ENCODE measurements around the gene SUPT20HL2. TPM values are rescaled to one million over a fixed set of nuclear protein-coding genes. Genes with fewer than 3 reads are reported as not detected.

Gene SUPT20HL2
- total RNA-seq, 1 experiment from 2014 or later: not detected

GRCh38 chrX:24340501-24340900, 26.6 kb upstream of the SUPT20HL2 start:
- H3K4me1 ChIP-seq (ENCODE audit: insufficient read depth, low read length): no peaks in the 10 kb centered on the region
- no CpG with 5 or more reads among the region's 2 CpGs for WGBS (ENCODE audit: extremely low coverage, insufficient read length, low lambda C conversion rate)
- H3K56ac ChIP-seq (ENCODE audit: insufficient read length, low read depth, low read length): no peak overlapping the region
- no peak overlapping the region for H4K5ac ChIP-seq (ENCODE audit: insufficient read length, low read depth, low read length)
- H3K4me3 Mint-ChIP-seq: no peak overlapping the region
- H3K27ac ChIP-seq (ENCODE audit: insufficient read length, low read depth, low read length): no peak overlapping the region
- no peak overlapping the region for H3K23ac ChIP-seq (ENCODE audit: insufficient read length, low read depth, low read length)
- no peak overlapping the region for H2BK15ac ChIP-seq (ENCODE audit: low read depth, low read length)
- H3K27me3 ChIP-seq (ENCODE audit: insufficient read depth, low read length): no peaks in the 10 kb centered on the region
- H3K27me3 Mint-ChIP-seq (ENCODE audit: low read depth): peaks cover 2% of the 10 kb centered on the region; the same call in 1 of the 2 replicates
- H3K9me3 Mint-ChIP-seq: no peaks in the 10 kb centered on the region
- no peak overlapping the region for H3K4ac ChIP-seq (ENCODE audit: low read depth, low read length)
- H4K8ac ChIP-seq (replicated peaks; ENCODE audit: insufficient read length, low read depth, low read length): no peak overlapping the region
- H3K79me2 ChIP-seq (ENCODE audit: insufficient read depth, low read length): no peaks in the 10 kb centered on the region
- no peaks in the 10 kb centered on the region; a peak in 3 of 4 replicates for H3K4me1 Mint-ChIP-seq
- no peak overlapping the region for H3K14ac ChIP-seq (ENCODE audit: insufficient read depth, low read length)
- no peak for DNase-seq
- H3K79me1 ChIP-seq (ENCODE audit: insufficient read depth, low read depth, low read length, poor library complexity, severe bottlenecking): no peaks in the 10 kb centered on the region
- no peak overlapping the region for H2BK12ac ChIP-seq (ENCODE audit: insufficient read length, low read depth, low read length)
- no peaks in the 10 kb centered on the region for H4K20me1 ChIP-seq (ENCODE audit: control insufficient read depth, insufficient read depth, insufficient read length)
- no peak overlapping the region for H2AK5ac ChIP-seq (ENCODE audit: insufficient read length, low read length)
- TF ChIP-seq, protein P1, sequence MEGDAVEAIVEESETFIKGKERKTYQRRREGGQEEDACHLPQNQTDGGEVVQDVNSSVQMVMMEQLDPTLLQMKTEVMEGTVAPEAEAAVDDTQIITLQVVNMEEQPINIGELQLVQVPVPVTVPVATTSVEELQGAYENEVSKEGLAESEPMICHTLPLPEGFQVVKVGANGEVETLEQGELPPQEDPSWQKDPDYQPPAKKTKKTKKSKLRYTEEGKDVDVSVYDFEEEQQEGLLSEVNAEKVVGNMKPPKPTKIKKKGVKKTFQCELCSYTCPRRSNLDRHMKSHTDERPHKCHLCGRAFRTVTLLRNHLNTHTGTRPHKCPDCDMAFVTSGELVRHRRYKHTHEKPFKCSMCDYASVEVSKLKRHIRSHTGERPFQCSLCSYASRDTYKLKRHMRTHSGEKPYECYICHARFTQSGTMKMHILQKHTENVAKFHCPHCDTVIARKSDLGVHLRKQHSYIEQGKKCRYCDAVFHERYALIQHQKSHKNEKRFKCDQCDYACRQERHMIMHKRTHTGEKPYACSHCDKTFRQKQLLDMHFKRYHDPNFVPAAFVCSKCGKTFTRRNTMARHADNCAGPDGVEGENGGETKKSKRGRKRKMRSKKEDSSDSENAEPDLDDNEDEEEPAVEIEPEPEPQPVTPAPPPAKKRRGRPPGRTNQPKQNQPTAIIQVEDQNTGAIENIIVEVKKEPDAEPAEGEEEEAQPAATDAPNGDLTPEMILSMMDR (conservative IDR thresholded peaks at IDR 0.05): no peak
- no peak overlapping the region for H2BK20ac ChIP-seq (ENCODE audit: low read depth, low read length, poor library complexity, severe bottlenecking)
- no peak overlapping the region for H2BK5ac ChIP-seq (ENCODE audit: insufficient read length, low read length)
- H2BK120ac ChIP-seq (ENCODE audit: low read depth, low read length, poor library complexity, severe bottlenecking): no peak overlapping the region
- no peak overlapping the region for H3T11ph ChIP-seq (ENCODE audit: low read length)
- H4K91ac ChIP-seq (ENCODE audit: insufficient read length, low read depth, low read length): no peak overlapping the region
- H3K9me3 ChIP-seq (ENCODE audit: control insufficient read depth, low read depth, low read length): no peaks in the 10 kb centered on the region
- no peak overlapping the region for H3K4me2 ChIP-seq (ENCODE audit: insufficient read depth, insufficient read length, low read length)
- no peaks in the 10 kb centered on the region for H3K36me3 Mint-ChIP-seq (ENCODE audit: insufficient read depth in 1 of 3, low read depth in 3 of 3)
- no peak overlapping the region for H2AFZ ChIP-seq (ENCODE audit: low read length)
- no peak overlapping the region for H3K18ac ChIP-seq (ENCODE audit: insufficient read length, low read depth, low read length)
- no peak overlapping the region for H3K27ac Mint-ChIP-seq
- H3K23me2 ChIP-seq (ENCODE audit: insufficient read length, low read depth, low read length, poor library complexity, severe bottlenecking): no peaks in the 10 kb centered on the region
- H3K9ac ChIP-seq (ENCODE audit: extremely low read depth, insufficient read length, low read length): no peak overlapping the region
